Gastroesophageal sphincter (tissue), 3 donors: Measurements from ENCODE around the gene IRF5.

Experiments used
- EP300 ChIP-seq: sonication (generic); formaldehyde crosslinking; IDR thresholded peaks from one replicate; pipeline ENCODE4 v1.6.1; 2017; ENCODE audit warnings: antibody characterized with exemption, mild to moderate bottlenecking
- POLR2A ChIP-seq, 2 donors: fragments of 450-650 bp; IDR thresholded peaks; one replicate each; pipeline ENCODE4 v1.6.1; 2017; ENCODE audit warnings: antibody characterized with exemption in 2 of 2, mild to moderate bottlenecking in 2 of 2, moderate library complexity in 1 of 2
- POLR2AphosphoS5 ChIP-seq: sonication (generic); formaldehyde crosslinking; IDR thresholded peaks from one replicate; pipeline ENCODE4 v1.6.1; 2017; ENCODE audit warnings: antibody characterized with exemption
- TF ChIP-seq, protein P1 (sequence below), 4 experiments: fragments of 200-600 bp in 2 of 4; fragments of 450-650 bp in 2 of 4; sonication (generic) in 1 of 4; IDR thresholded peaks; one replicate each; pipeline ENCODE4 v1.5.1; 2017 to 2019; ENCODE audit warnings: antibody characterized with exemption in 4 of 4, mild to moderate bottlenecking in 2 of 4, moderate library complexity in 2 of 4

- TF ChIP-seq, protein P1, sequence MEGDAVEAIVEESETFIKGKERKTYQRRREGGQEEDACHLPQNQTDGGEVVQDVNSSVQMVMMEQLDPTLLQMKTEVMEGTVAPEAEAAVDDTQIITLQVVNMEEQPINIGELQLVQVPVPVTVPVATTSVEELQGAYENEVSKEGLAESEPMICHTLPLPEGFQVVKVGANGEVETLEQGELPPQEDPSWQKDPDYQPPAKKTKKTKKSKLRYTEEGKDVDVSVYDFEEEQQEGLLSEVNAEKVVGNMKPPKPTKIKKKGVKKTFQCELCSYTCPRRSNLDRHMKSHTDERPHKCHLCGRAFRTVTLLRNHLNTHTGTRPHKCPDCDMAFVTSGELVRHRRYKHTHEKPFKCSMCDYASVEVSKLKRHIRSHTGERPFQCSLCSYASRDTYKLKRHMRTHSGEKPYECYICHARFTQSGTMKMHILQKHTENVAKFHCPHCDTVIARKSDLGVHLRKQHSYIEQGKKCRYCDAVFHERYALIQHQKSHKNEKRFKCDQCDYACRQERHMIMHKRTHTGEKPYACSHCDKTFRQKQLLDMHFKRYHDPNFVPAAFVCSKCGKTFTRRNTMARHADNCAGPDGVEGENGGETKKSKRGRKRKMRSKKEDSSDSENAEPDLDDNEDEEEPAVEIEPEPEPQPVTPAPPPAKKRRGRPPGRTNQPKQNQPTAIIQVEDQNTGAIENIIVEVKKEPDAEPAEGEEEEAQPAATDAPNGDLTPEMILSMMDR (IDR thresholded peaks at IDR 0.05), result no peak
- TF ChIP-seq POLR2A (IDR thresholded peaks at IDR 0.05) (no peak), POLR2AphosphoS5 (no peak), EP300 (no peak)
Observed at GRCh38 chr7:128948976-128949760, 11.4 kb downstream of the IRF5 start.
